HG02642 (cell line): ENCODE measurements around the gene TRAK1.

Experiments used
- ATAC-seq: cut with Tn5 transposase; IDR thresholded peaks from one replicate; pipeline ENCODE4 v1.9.1; 2021; ENCODE audit warnings: mild to moderate bottlenecking; ENCODE audit not compliant: unreplicated experiment, poor library complexity

TRAK1 gene

DNA sequence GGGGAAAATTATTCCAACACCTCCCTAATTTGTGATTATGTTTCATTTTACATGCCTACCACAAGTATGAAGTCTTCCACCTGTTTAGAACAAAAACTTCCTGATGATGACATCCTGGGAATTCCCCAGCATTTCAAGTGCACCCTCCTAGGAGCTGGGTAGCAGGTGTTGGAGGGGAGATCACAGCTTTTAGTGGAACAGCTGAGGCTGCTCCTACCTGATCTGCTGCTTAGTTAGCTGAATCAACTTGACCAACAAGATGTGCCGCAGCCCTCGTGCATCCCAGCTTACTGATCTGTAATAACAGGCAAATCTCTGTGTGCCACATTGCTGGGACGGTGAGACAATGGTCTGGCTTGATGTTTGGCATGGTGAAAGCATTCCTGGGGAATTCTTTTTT, 29.7 kb downstream of the TRAK1 start:
- ATAC-seq: no peak

DNA sequence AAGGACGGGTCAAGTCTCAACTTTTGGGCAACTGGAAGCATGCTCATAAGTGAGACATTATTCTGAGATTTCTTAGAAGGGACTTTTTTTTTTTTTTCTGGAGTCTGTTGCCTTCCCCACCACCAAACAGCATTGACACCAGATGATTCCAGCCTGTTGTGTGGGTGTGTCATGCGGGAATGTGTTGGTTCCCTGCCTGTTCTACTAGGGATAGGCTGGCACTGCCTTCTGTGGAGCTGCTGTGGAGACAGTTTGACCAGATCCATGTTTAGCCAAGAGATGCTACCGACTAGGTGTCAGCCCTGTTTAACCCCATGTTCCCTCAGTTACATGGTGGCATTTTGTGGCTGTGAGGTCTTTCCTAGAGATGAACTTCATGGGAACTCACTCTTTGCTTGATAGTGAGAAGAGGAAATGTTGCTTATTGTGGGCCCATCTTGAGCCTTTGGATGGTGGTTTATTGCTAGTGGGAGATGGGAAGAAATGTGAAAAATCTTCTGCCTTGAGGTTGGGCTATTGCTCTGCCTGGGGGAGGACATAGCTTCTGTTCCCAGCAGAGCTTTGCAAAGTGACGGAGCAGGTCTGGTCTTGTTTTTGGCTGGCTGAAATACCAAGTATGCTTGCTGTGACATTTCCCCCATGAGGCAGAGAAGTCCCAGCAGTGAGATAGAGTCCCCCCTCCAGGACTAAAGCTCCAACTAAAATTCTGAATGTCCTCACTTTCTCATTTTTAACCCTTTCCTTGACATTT, 31.3 kb downstream of the TRAK1 start:
- peak; percentile 32 for ATAC-seq

DNA sequence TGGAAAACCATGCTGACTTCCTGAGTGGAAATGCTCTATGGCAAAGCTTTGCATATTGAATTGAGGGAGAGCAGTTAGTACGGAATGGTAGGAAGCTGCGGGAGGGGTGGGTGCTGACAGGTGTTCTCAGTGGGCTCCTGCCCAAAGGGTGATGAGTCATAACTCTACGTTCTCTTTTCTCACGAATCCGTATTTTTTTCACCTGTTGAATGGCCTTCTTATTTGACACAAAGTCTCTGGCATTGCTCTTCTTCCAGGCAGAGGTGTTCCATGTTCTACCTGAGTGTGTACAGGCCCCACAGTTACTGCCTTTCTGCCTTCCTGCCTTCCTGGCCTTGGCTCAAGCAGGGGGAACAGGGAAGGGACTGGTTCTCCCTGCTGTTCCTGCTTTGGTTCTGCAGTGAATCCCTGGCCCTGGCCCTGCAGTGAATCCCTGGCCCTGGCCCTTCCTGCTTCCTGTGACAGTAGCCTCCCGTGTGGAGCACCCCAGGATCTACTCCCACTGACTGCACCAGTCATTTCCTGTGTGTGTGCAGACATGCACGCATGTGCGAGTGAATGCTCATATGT, 31.9 kb downstream of the TRAK1 start:
- ATAC-seq: peak; percentile 51

DNA sequence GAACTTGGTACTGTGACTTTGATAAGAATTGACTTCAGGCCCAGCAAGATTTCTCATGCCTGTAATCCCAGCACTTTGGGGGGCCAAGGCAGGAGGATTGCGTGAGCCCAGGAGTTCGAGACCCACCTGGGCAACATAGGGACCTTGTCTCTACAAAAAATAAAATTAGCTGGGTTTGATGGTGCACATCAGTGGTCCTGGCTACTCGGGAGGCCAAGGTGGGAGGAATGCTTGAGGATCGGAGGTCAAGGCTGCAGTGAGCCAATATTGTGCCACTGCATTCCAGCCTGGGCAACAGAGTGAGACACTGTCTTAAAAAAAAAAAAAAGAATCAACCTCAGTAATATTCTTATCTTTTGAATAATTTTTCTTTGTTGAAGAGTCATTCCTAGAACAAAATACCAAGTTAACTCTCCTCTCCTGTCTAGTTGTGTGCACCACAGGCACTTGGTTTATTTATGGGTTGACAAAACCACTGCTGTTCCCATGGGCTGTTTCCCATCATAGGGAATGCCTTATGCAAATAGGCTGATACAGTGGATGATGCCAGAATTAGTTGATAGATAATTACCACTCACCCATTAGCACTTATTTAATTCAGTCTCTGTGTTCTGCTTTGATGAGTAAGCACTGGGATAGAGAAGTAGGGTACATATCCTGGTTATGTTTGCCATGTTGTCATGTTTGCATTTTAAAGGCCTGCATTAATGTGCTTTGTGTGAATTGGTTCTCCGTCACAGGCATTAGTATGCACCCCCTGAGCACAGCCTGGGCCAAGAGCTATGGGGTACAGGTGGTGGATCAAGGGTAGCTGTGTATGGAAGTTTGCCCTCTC, 32.9 kb downstream of the TRAK1 start:
- no peak for ATAC-seq

DNA sequence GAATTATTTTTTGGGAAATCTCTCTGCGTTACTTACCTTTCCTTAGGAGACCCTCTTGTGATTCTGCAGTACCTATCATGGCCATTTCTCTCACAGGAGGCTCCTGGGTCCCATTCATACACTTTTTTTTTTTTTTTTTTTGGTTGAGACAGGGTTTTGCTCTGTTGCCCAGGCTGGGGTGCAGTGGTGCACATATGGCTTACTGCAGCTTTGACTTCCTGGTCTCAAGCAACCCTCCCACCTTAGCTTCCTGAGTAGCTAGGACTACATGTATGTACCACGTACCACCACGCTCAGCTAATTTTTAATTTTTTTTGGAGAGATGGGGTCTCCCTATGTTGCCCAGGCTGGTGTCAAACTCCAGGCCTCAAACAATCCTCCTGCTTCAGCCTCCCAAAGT, 36.1 kb downstream of the TRAK1 start:
- no peak for ATAC-seq

DNA sequence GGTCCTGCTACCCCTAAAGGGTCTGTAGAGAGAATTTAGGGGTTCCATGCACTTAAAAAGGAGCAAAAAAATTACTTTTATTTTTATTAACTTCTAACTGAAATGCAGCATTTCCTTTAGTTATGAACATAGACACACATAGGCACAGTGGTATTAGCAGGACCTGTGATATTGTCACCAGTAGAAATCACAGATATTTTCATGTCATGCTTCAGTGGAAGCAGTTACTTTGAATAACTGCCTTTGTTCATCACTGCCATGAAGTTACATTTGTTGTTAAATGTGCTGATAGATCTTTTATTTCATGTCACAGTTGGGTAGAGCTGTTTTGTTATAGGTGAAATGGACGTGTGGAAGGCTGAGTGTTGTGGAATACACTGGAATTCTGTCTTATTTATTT, 37.4 kb downstream of the TRAK1 start:
- no peak for ATAC-seq

DNA sequence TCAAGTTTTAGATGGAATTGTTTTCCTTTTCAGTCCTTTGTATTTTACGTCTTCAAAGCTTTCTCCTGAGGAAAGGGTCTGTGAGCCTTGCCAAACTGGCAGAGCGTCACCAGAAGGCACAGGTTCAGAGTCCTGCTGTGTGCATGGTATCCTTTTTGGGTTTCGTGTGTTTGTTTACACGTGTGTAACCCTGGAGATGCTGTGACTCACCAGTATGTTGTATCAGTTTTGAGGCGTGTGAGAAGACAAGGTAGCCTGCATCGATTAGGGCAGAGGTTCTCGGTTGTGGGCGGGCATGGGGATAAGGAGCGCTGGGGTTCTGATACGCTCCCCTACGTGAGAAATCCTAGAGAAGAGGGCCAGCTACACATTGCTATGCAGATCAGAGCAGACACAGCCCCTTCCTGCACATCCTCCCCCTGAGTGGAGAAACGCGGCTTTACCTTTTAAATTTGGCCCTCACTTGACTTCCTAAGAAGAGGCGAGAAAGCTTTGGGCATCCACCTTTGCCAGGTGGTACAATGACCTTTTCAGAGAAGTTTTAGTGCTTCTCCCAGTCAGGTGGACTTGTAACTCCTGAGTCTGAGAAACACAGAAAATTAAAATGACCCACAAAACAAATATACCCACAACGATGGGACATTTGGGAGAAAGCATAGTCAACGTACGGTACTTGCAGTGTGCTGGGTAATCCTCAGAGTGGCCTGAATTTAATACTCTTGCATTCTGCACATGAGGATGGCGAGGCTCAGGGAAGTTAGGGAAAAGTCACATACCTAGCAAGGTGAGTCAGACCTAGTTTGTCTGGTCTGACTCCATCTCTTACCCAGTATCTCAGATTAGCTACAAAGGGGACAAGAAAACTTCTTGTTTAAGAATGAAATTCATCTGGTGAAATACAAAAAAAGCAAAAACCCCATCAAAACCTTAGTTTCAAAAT, 38.1 kb downstream of the TRAK1 start:
- peak; percentile 53 for ATAC-seq

DNA sequence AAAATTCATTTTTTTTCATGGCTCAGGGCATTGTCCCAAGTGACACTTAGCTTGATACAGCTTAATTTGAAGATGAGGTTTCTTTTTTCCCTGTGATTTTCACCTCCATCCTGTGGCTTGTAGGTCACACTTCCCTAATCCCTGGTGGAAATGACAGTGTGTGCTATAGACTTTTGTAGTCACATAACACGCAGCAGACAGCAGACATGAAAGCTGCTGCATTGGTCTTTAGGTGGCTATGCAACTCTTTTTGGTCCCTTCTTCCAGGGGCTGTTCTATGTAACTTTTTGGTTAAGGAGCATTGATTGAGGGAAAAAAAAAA, 38.8 kb downstream of the TRAK1 start:
- ATAC-seq: no peak

DNA sequence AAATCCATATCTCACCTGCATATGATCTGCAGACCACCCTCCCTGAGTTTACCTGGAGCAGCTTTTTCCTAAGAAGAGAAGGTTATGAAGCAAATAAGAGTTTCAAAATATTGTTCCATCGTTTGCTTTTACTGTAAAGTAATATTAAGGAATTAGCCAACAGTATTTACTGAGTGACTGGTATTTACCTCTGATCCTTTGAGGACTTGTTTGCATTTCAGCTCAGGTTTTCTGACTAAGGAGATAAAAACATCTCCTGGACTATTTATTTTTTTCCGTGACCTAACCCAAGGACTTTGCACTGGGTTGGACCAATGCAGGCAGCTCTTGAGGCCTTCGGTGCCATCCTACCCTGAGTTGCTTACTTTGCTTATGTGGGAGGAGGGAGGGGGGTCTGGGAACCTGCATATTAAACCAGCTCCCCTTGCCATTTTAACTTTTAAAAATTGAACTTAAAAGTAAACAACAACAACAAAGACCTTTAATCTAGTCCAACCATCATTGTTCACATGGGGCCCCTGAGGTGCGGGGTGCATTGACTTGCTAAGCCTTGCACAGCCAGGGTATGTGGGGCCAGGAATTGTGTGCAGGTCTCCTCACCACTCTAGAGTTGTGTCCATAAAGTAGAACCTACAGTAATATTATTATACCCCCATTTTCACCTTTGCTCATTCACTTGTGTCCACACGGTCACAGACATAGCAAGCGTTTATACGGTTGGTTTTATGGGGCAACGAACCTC, 39.3 kb downstream of the TRAK1 start:
- ATAC-seq: no peak

DNA sequence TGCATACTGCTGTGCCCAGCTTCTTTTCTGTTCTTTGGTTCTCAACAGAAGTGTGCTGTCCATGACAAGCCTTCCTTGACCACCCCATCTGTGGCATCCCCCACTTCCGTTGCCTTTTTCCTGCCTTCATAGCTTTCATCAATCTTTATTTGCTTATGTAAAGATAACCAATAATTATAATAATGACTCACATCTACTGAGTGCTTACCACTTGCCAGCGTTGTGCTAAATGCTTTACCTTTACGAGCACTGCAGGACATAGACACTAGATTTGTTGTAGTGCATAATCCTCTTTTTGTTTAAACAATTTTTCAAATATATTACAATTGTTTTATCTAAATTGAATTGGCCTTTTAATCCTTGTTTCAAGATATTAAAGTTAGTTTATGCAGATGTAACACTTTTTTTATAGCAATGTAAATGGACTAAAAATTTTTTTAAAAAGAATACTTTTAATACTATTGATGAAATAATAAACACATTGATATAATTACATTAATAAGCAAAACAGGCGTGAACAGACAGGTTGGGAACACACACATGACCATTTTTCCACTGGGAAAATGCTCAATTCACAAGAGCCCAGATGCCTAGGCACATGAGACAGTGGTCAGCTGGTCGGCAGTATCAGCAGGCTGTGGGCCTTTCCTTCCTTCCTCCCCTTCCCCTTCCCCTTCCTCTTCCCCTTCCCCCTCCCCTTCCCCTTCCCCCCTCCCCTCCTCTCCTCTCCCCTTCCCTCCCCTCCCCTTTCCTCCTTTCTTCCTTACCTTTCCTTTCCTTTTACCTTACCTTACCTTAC, 42.5 kb downstream of the TRAK1 start:
- ATAC-seq: no peak

DNA sequence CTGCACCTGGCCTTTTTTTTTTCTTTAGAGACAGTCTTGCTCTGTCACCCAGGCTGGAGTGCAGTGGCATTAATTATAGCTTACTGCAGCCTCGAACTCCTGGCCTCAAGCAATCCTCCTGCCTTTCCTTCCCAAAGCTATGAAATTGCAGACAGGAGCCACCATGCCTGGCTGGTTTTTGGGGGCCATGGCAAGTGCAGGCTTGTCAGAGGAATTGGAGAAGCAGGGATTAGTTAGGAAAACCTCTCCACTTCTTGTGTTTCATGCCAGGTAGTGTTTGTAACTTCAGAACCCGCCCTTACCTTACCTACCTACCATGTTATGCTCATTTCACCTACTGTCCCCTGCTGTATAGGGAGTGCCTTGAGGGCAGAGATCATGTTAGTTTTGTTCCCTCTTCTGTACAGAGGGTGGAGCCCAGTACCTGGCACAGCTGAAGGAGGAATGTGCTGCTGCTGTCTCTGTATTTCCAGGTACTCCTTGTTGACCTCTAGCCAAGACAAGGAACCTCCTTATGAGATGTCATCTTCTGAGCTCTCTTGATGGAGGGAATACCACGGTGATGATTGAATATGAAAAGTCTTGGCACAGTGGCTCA, 43.8 kb downstream of the TRAK1 start:
- ATAC-seq: no peak

DNA sequence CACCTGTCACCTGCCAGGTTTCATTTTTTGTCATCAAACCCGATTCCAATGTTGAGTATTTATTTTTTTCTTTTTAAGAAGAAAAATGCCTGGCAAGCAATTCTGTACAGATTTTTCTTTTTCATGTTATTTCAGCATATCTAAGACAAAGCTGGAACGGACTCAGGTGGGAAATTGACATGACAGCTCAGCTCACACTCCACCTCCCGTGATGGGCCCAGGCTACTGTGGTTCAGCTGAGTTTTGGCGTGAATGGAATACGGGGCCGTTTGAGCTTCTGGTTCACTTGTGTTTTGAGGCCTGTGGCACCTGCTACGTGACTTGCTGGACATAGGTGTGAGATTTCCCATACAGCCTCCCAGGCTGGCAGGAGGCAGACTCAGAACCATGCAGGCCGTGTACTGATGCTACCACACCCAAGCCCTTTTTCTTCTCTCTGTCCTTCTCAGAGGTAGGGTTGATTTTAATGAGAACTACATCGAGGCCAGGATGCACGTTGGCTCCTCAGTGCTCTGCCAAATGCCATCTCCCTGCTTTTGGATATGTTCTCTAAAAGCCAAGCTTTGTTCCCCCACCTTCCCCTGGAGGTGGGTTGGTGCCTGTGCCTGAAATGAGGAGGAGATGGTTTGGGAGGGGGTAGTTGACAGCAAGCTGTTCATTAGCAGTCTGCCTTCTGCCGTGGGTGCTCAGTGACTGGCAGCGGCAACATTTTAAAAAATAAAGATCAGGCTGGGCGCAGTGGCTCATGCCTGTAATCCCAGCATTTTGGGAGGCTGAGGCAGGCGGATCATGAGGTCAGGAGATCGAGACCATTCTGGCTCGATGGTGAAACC, 48.7 kb downstream of the TRAK1 start:
- no peak for ATAC-seq

DNA sequence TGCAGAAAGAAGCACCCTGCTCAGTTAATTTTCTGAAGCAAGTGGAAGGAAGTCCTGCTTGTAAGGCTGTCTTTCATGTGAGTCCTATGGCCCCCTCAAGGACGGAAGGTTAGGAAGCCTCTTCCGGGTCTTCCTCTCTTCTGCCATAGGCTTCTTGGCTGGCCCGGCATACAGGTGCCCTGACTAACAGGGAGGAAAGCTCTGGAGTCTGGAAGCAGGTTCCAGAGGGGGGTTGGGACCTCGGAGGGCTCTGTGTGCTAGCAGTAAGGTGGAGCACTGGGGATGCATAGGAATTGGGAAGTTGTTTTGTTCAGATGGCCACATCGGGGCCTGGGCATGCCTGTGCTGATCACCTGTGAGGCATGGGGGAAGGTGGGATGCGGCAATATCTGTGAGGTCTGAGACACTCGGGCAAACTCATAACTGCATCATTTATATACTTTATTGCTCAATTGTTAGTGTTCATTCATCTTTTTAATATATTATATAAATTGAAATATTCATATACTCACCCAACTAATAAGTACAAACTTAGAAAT, 49.6 kb downstream of the TRAK1 start:
- no peak for ATAC-seq

DNA sequence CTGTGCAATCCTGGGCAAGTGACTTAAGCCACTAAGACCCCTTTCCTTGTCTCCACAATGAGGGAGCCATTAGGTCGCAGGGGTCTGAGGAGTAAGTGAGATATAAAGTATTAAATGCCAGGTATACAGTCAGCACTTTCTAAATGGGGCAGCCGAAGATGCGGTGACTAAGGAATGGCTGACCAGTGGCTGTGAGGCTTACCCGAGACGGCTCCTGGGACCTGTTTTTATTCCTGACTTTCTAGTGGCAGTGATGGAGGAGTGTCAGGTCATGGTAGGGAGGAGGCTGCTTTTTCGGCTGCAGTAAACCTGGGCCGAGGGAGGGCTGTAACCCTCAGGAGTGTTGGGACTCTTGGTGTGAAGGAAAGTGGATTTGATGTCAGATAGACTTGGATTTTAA, 52.3 kb downstream of the TRAK1 start:
- no peak for ATAC-seq

DNA sequence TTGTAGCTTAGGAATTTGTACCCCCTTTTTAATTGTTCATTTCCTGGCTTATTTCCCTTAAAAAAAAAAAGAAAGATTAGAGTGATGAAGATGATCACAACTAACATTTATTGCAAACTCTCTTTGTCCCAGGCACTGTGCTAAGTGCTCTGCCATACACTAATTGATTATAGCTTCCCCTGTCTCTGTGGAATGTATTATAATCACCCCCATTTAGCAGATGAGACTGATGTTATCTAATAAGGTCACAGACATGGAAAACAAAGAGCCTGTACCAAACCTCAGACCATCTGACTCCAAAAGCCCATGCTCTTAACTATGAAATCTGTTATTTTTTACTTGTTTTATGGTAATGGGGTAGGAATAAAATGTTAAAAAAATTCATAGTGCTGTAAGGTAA, 53.1 kb downstream of the TRAK1 start:
- no peak for ATAC-seq

DNA sequence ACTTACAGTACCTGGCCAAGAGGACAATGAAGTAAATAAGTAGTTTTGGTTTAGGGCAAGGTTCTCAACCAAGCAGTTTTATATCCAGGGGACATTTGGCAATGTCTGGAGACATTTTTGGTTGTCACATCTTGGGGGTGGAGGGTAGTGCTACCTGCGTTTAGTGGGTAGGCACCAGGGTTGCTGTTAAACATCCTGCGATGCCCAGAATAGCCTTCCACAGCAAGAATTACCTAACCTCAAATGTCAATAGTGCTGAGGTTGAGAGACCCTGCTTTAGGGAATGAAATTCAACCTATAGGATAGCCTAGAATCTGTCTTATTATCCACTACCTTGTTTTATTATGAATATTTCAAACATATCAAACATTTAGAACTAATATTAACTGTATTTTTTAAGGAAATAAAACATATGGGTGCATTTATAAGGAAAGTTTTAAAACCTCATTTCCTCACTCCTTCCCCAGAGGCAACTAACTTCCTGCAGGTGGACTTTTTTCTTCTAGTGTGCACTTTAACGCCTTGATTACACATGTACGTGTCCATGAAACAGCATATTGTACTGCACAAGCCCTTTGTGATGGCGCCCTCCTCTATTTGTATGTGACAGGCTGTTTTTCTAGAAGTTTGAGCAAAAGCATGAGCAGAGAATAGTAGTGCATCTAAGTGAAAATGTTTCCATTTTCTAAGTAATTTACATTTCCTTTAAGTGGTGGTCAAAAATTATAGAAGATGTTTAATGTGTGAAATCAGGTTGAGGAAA, 57.1 kb downstream of the TRAK1 start:
- no peak for ATAC-seq

DNA sequence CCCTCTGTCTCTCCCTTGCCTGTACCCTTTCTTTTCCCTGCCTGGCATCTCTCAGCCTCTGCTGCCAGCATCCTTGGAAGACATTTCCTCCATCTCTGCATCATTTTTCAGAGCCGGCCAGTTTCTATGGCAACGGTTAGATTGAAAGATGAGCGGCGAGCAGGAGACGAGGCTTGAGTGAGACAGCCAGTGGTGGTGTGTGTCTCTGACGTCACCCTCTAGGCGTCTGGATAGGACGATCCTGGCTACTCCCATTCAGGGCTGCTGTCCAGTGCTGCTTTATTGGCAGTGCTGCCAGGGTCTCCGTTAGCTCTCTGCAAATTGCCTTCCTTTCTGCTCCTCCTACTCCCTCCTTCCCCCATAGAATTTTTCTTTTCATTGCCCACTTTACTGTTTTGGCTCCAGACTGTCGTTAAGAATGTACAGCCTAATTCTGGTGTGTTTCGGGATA, 57.9 kb downstream of the TRAK1 start:
- ATAC-seq: no peak
